IMR-90 (cell line): ENCODE data around the gene KIFC3.

ENCODE experiments used
- BHLHE40 ChIP-seq: fragments of 150-350 bp; IDR thresholded peaks from 2 replicates; pipeline ENCODE4 v1.6.1; 2016; ENCODE audit warnings: mild to moderate bottlenecking, low read depth, low read length
- CEBPB ChIP-seq: IDR thresholded peaks from 2 replicates; pipeline ENCODE4 v1.6.1; 2012; ENCODE audit warnings: low read depth, low read length, improper control_type of control experiment
- CTCF ChIP-seq: conservative IDR thresholded peaks from 2 replicates; pipeline ENCODE4 v1.5.1; 2012; ENCODE audit warnings: mild to moderate bottlenecking, low read depth, low read length, improper control_type of control experiment
- FOS ChIP-seq: fragments of 150-350 bp; IDR thresholded peaks from 2 replicates; pipeline ENCODE4 v1.6.1; 2016; ENCODE audit warnings: low read depth, low read length
- MAFK ChIP-seq: IDR thresholded peaks from 2 replicates; pipeline ENCODE4 v1.6.1; 2012; ENCODE audit warnings: low read depth, low read length, improper control_type of control experiment
- MAZ ChIP-seq: IDR thresholded peaks from 2 replicates; pipeline ENCODE4 v1.6.1; 2012; ENCODE audit warnings: low read depth, mild to moderate bottlenecking, low read length, improper control_type of control experiment, moderate library complexity, borderline replicate concordance
- MXI1 ChIP-seq: IDR thresholded peaks from 2 replicates; pipeline ENCODE4 v1.6.1; 2012; ENCODE audit warnings: low read depth, mild to moderate bottlenecking, low read length, moderate library complexity, borderline replicate concordance
- NFE2L2 ChIP-seq: fragments of 150-350 bp; IDR thresholded peaks from 2 replicates; pipeline ENCODE4 v1.6.1; 2016; ENCODE audit warnings: low read depth, mild to moderate bottlenecking, low read length
- POLR2A ChIP-seq: IDR thresholded peaks from 2 replicates; pipeline ENCODE4 v1.6.1; 2012; ENCODE audit warnings: mild to moderate bottlenecking, low read depth, low read length
- RAD21 ChIP-seq: IDR thresholded peaks from 2 replicates; pipeline ENCODE4 v1.6.1; 2012; ENCODE audit warnings: low read length, improper control_type of control experiment
- RCOR1 ChIP-seq: IDR thresholded peaks from 2 replicates; pipeline ENCODE4 v1.6.1; 2012; ENCODE audit warnings: mild to moderate bottlenecking, low read length, improper control_type of control experiment; ENCODE audit not compliant: insufficient replicate concordance
- RFX5 ChIP-seq: IDR thresholded peaks from 2 replicates; pipeline ENCODE4 v1.8.0; 2012; ENCODE audit warnings: low read depth, mild to moderate bottlenecking, low read length, moderate library complexity
- USF2 ChIP-seq: fragments of 150-350 bp; IDR thresholded peaks from 2 replicates; pipeline ENCODE4 v1.6.1; 2017; ENCODE audit warnings: mild to moderate bottlenecking, antibody characterized with exemption, low read length, low read depth

- TF ChIP-seq RCOR1 (no peak), POLR2A (no peak), CTCF (no peak), BHLHE40 (no peak), MAFK (no peak), MAZ (no peak), NFE2L2 (no peak), CEBPB (no peak), RAD21 (no peak), FOS (no peak), RFX5 (no peak), USF2 (no peak), MXI1 (no peak)
Measured at GRCh38 chr16:57748596-57748995, 53.7 kb downstream of the KIFC3 start.
